ENCODE measurements around the gene MYRFL. TPM values are rescaled to one million over a fixed set of nuclear protein-coding genes. Genes with fewer than 3 reads are reported as not detected.

MYRFL gene
- total and polyA plus RNA-seq, 11 donors = 0.13 to 0.96 (median 0.44) TPM; not detected in 2

- WGBS, 4 donors = 44 to 58% (median 55%) methylated on average over 3 of the region's 3 CpGs
- Histone ChIP-seq H3K4me3 (no peak overlapping the region), H3K36me3 (no peaks in the 10 kb centered on the region), H3K27me3 (no peaks in the 10 kb centered on the region), H3K27ac (no peak overlapping the region), H3K9me3 (no peaks in the 10 kb centered on the region), H3K4me1 (peaks cover 0 to 7% (median 0%) of the 10 kb centered on the region in 12 donors)
- ATAC-seq = no peak
- no peak for TF ChIP-seq CTCF (IDR thresholded peaks at IDR 0.05)
- TF ChIP-seq POLR2A (IDR thresholded peaks at IDR 0.05) = no peak
- DNase-seq = no peak
- intact Hi-C loops (cut with DNase I) = no loop called here
Measured at GRCh38 chr12:69913526-69913925, 88.5 kb downstream of the MYRFL start.

GRCh38 chr12:69915964-69916363 is 90.9 kb downstream of the MYRFL start:
- intact Hi-C loops (cut with DNase I) = no loop called here
- H3K4me1 ChIP-seq = peaks cover 0 to 6% (median 0%) of the 10 kb centered on the region in 12 donors
- no peaks in the 10 kb centered on the region for H3K27me3 ChIP-seq
- WGBS, 4 donors = 74 to 92% (median 84%) methylated on average over 2 of the region's 2 CpGs
- H3K4me3 ChIP-seq = no peak overlapping the region
- no peak for TF ChIP-seq POLR2A (IDR thresholded peaks at IDR 0.05)
- TF ChIP-seq CTCF (IDR thresholded peaks at IDR 0.05) = no peak
- H3K27ac ChIP-seq = peak overlapping the region in 2 of 12 donors; percentile 51 to 54
- DNase-seq = no peak
- no peaks in the 10 kb centered on the region for H3K9me3 ChIP-seq
- no peak for ATAC-seq
- no peaks in the 10 kb centered on the region for H3K36me3 ChIP-seq

GRCh38 chr12:69916544-69917235 is 91.7 kb downstream of the MYRFL start:
- ATAC-seq (peak; percentile 68 to 89 (median 74)), DNase-seq (no peak)
- intact Hi-C loops (cut with DNase I) = no loop called here

GRCh38 chr12:69918287-69918686 is 93.3 kb downstream of the MYRFL start:
- ATAC-seq (no peak), DNase-seq (no peak)
- H3K27ac ChIP-seq = no peak overlapping the region
- no peaks in the 10 kb centered on the region for H3K27me3 ChIP-seq
- H3K4me3 ChIP-seq = no peak overlapping the region
- no peaks in the 10 kb centered on the region for H3K36me3 ChIP-seq
- no peak for TF ChIP-seq POLR2A (IDR thresholded peaks at IDR 0.05)
- TF ChIP-seq CTCF (IDR thresholded peaks at IDR 0.05) = no peak
- intact Hi-C loops (cut with DNase I) = no loop called here
- no peaks in the 10 kb centered on the region for H3K9me3 ChIP-seq
- 89 to 95% (median 93%) methylated on average over 2 of the region's 2 CpGs for WGBS, 4 donors
- peaks cover 0 to 6% (median 0%) of the 10 kb centered on the region in 12 donors for H3K4me1 ChIP-seq

More at GRCh38 chr12:69916544-69917235, 91.7 kb downstream of the MYRFL start:
- no peak overlapping the region for H3K4me3 ChIP-seq
- peak overlapping the region in 6 of 12 donors; percentile 13 to 55 (median 52) for H3K27ac ChIP-seq
- peaks cover 0 to 6% (median 0%) of the 10 kb centered on the region in 12 donors for H3K4me1 ChIP-seq
- TF ChIP-seq POLR2A (IDR thresholded peaks at IDR 0.05) = no peak
- no peak for TF ChIP-seq CTCF (IDR thresholded peaks at IDR 0.05)
- 38 to 51% (median 48%) methylated on average over 5 of the region's 5 CpGs for WGBS, 4 donors
- H3K36me3 ChIP-seq = no peaks in the 10 kb centered on the region
- H3K9me3 ChIP-seq = no peaks in the 10 kb centered on the region
- no peaks in the 10 kb centered on the region for H3K27me3 ChIP-seq
